Umbilical cord (tissue), 2 donors: ENCODE measurements around the gene GPR176. TPM values are rescaled to one million over a fixed set of nuclear protein-coding genes. Genes with fewer than 3 reads are reported as not detected.

ENCODE experiments used
- DNase-seq: peaks from one replicate; pipeline ENCODE4 v3.0.0-alpha.2; 2015; ENCODE audit warnings: low spot score
- total RNA-seq: library from RNA; depleted of rRNA; stranded (reverse); fragments of >200 nt; gene quantifications from one replicate; pipeline ENCODE4 v1.2.3, GENCODE V29; 2014; ENCODE audit warnings: low replicate concordance; ENCODE audit not compliant: insufficient read depth

The GPR176 gene
- total RNA-seq, 1 donor from 2014 or later: 32.3 TPM

GRCh38 chr15:39783244-39783820 is 136.7 kb downstream of the GPR176 start:
- no peak for DNase-seq

GRCh38 chr15:39782441-39783138 is 137.5 kb downstream of the GPR176 start, which contains the start of gene FSIP1:
TSS of gene FSIP1 (minus strand) at chr15:39782841. CDS start at chr15:39776524, 6,317 bp downstream.
- peak; percentile 98 for DNase-seq

- DNase-seq: no peak
Observed at GRCh38 chr15:39781967-39782302, 138.1 kb downstream of the GPR176 start.

GRCh38 chr15:39781147-39781966 is 138.7 kb downstream of the GPR176 start:
- no peak for DNase-seq

- no peak for DNase-seq
Observed at GRCh38 chr15:39778021-39778420, 142.0 kb downstream of the GPR176 start.

GRCh38 chr15:39777496-39777895 is 142.6 kb downstream of the GPR176 start:
- no peak for DNase-seq

GRCh38 chr15:39776068-39776467 is 144.0 kb downstream of the GPR176 start:
- DNase-seq: no peak

- DNase-seq: no peak
Observed at GRCh38 chr15:39774688-39775267, 145.3 kb downstream of the GPR176 start.

- DNase-seq: peak; percentile 71
Observed at GRCh38 chr15:39770748-39771689, 149.0 kb downstream of the GPR176 start.

- DNase-seq: no peak
Observed at GRCh38 chr15:39767921-39768320, 152.1 kb downstream of the GPR176 start.

- no peak for DNase-seq
Observed at GRCh38 chr15:39761006-39761405, 159.1 kb downstream of the GPR176 start.

GRCh38 chr15:39756806-39757522 is 163.1 kb downstream of the GPR176 start:
- DNase-seq: peak; percentile 79

GRCh38 chr15:39752991-39753390 is 167.1 kb downstream of the GPR176 start:
- peak; percentile 38 for DNase-seq

GRCh38 chr15:39752246-39752645 is 167.8 kb downstream of the GPR176 start:
- no peak for DNase-seq

Other genes with a start within 250 kb of the GPR176 start
- 1.9 TPM for gene FSIP1, start 137.4 kb downstream of the GPR176 start, total RNA-seq
- gene EIF2AK4, start 13.8 kb upstream of the GPR176 start, total RNA-seq: 47.4 TPM
- 153 TPM for gene SRP14, start 118.9 kb upstream of the GPR176 start, total RNA-seq
- 16.9 TPM for gene BMF, start 188.6 kb upstream of the GPR176 start, total RNA-seq
- gene BUB1B, start 240.8 kb upstream of the GPR176 start, total RNA-seq: 1.7 TPM